ENCODE results near the gene EPC1.

DNA sequence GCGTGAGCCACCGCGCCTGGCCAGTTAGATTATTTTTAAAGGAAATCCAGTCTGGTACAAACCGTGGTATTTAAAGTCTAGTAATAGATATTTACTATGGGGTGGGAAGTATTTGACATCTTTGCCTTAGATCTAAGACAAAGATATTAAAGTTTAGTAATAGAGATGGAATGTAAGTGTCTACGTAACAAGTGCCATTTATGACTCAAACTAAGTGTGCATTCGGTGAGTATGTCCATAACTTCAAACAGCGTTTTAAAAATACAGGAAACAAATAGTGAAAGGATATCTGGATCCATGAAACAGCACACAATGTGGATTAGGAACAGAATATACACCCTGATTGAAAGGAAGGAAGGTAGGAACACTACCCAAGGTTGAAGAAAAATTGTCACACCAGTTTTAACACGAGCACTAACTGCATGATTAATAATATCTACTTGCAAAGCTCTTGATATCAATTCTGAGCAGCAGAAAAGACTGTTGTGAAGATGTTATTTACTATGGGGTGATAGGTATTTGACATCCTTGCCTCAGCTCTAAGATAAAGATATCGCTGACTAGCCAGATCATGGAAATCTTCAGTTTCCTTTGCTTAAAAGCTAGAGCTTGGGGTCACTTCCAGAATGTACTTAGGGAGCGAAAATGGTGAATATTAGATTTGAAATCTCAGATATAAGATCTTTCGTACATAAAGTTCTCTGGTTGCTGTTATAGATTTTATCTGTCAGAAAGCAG, 48.7 kb downstream of the EPC1 start:
- TF ChIP-seq, protein P1, sequence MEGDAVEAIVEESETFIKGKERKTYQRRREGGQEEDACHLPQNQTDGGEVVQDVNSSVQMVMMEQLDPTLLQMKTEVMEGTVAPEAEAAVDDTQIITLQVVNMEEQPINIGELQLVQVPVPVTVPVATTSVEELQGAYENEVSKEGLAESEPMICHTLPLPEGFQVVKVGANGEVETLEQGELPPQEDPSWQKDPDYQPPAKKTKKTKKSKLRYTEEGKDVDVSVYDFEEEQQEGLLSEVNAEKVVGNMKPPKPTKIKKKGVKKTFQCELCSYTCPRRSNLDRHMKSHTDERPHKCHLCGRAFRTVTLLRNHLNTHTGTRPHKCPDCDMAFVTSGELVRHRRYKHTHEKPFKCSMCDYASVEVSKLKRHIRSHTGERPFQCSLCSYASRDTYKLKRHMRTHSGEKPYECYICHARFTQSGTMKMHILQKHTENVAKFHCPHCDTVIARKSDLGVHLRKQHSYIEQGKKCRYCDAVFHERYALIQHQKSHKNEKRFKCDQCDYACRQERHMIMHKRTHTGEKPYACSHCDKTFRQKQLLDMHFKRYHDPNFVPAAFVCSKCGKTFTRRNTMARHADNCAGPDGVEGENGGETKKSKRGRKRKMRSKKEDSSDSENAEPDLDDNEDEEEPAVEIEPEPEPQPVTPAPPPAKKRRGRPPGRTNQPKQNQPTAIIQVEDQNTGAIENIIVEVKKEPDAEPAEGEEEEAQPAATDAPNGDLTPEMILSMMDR (IDR thresholded peaks at IDR 0.05 in 4 of 5, conservative IDR thresholded peaks at IDR 0.05 in 1 of 5): no peak
- no peak for TF ChIP-seq POLR2A (IDR thresholded peaks at IDR 0.05)

Measured in gastrocnemius medialis (tissue), 4 donors.